Measurements from ENCODE around the gene TMEM178B.

GRCh38 chr7:141512597-141512996, 438.7 kb downstream of the TMEM178B start:
- TF ChIP-seq POLR2A (IDR thresholded peaks at IDR 0.05; ENCODE audit: low read length), result no peak
- no peak for TF ChIP-seq GATA1 (IDR thresholded peaks at IDR 0.05; ENCODE audit: low read depth, low read length)
